ENCODE data around the gene PEAK1.

Gene PEAK1

DNA sequence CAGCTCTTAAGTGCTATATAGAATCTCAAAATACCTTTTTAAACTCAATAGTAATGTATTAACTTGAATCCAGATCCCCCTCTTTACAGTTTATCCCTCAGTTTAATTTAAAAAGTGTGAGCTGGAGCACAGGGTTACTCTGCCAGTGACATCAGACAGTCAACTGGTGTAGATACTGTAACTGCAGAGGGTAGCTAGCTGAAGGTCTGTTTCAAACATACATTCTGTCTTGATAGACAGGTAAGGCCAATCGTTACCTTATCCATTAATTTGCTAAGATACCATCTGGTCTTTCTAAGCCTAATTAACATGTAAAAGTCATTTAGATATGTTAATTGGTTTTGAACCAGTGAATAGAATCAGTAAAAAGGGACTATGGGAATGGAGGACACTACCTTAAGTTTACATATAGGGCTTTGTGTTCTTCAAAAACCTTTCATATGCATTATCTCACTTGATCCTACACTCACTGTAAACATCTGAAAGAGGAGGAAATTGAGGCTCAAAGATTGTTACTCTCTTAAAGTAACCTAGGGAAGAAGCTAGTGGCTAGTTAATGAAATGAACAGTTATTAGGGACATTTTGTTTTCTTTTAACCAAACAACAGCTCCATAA is 289.5 kb downstream of the PEAK1 start:
- no peak for DNase-seq (ENCODE audit: low read depth)
- TF ChIP-seq, protein P1, sequence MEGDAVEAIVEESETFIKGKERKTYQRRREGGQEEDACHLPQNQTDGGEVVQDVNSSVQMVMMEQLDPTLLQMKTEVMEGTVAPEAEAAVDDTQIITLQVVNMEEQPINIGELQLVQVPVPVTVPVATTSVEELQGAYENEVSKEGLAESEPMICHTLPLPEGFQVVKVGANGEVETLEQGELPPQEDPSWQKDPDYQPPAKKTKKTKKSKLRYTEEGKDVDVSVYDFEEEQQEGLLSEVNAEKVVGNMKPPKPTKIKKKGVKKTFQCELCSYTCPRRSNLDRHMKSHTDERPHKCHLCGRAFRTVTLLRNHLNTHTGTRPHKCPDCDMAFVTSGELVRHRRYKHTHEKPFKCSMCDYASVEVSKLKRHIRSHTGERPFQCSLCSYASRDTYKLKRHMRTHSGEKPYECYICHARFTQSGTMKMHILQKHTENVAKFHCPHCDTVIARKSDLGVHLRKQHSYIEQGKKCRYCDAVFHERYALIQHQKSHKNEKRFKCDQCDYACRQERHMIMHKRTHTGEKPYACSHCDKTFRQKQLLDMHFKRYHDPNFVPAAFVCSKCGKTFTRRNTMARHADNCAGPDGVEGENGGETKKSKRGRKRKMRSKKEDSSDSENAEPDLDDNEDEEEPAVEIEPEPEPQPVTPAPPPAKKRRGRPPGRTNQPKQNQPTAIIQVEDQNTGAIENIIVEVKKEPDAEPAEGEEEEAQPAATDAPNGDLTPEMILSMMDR (conservative IDR thresholded peaks at IDR 0.05; ENCODE audit: low read depth, low read length) = no peak
- no peak overlapping the region for H3K4me3 ChIP-seq (ENCODE audit: low read length)

DNA sequence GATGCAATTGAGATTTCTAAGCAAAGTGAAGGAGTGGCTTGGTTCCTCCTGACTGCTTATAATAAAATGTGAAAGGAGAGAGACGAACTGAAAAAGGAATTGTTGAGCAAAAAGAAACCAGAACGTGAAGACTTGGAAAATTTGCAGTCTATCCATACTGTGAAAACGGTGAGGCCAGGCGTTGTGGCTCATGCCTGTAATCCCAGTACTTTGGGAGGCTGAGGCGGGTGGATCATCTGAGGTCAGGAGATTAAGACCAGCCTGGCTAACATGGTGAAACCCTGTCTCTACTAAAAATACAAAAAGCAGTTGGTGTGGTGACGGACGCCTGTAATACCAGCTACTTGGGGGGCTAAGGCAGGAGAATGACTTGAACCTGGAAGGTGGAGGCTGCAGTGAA is 292.3 kb downstream of the PEAK1 start:
- no peak overlapping the region for H3K4me3 ChIP-seq (ENCODE audit: low read length)
- no peak for DNase-seq (ENCODE audit: low read depth)
- TF ChIP-seq, protein P1 (conservative IDR thresholded peaks at IDR 0.05; ENCODE audit: low read depth, low read length) = no peak

DNA sequence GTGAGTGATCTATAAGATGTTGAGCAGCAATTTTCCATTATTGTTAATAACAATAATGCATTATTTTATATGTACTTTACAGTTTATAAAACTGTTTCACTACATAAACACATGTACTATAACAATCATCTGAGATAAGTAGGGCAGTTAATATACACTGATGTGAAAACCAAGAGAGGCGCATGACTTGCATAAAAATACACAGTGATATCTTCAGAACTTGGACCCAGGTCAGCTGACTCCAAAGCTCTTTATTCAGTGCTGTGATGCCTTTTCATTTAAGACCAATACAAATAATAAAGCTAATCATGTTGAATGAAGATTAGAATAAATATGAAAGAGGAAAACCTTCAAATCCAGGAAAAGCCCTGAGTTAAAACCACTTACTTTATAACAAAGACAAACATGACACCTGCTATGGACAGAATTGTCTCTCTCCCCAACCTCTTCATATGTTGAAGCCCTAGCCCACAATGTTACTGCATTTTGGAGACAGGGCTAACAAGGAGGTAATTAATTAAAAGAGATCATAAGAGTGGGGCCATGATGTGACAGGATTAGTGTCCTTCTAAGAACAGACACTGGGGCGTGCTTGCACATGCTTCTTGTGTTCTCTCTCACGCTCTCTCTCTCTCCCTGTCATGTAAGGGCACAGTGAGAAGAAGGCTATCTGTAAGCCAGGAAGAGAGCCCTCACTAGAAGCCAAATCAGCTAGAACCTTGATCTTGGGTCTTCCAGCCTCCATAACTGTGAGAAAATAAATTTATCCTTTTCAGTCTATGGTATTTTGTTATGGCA is 293.2 kb downstream of the PEAK1 start:
- no peak for DNase-seq (ENCODE audit: low read depth)
- TF ChIP-seq, protein P1 (conservative IDR thresholded peaks at IDR 0.05; ENCODE audit: low read depth, low read length) = no peak
- H3K4me3 ChIP-seq (ENCODE audit: low read length) = no peak overlapping the region

DNA sequence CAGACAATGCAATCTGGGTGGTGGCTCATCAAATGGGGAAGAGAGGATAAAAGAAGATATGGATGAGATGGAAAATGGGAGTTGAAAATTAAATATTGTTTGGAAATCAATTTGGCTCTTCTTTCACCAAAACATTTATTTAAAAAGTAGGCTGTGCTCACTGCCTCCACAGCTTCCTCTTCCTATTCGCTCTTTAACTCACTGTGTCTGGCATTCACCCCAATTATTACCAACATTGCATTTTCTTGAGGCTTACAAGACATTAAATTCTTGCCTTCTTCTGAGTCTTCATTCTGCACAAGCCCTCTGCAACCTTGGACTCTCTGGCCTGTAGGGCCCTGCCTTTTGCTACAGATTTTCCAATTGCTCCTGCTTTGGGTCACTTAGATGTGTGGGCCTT is 296.1 kb downstream of the PEAK1 start:
- TF ChIP-seq, protein P1 (conservative IDR thresholded peaks at IDR 0.05; ENCODE audit: low read depth, low read length) = no peak
- H3K4me3 ChIP-seq (ENCODE audit: low read length) = no peak overlapping the region
- no peak for DNase-seq (ENCODE audit: low read depth)

DNA sequence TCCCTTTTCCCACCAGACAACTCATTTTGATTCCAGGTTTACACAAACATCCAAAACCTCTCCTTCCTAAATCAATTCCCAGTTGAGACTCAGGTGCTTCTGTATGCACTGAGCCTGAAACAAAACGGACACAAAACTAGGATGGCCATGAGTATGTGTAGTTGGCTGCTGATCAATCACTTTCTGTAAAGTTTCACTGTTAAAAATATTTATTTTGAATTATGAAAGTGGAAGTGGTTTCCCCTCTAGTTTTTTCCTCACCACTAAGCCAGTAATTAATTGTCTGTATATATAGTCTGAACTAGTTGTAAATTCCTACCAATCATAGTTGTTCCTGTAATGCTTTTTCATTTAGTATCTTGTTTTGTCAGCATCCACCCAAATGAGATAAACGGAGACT is 297.3 kb downstream of the PEAK1 start:
- TF ChIP-seq, protein P1 (conservative IDR thresholded peaks at IDR 0.05; ENCODE audit: low read depth, low read length) = no peak
- no peak overlapping the region for H3K4me3 ChIP-seq (ENCODE audit: low read length)
- DNase-seq (ENCODE audit: low read depth) = no peak

DNA sequence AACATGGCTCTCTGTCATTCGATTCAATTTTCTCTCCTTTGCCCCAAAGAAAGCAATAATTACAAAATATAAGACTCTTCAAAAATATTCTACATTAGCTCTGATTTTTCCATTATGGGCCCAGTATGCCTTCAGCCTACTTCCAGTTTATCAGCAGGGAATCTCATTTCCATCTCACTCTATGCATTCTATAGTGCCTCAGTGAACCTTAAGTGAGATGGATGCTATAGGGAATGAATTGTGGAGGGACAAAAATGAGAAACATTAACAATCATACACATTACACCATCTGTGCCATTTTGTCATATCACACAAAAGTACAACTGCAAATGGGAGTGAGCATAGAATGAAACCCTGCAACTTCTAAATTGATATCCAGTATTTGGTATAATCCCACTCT is 298.3 kb downstream of the PEAK1 start:
- TF ChIP-seq, protein P1 (conservative IDR thresholded peaks at IDR 0.05; ENCODE audit: low read depth, low read length) = no peak
- H3K4me3 ChIP-seq (ENCODE audit: low read length) = no peak overlapping the region
- no peak for DNase-seq (ENCODE audit: low read depth)

DNA sequence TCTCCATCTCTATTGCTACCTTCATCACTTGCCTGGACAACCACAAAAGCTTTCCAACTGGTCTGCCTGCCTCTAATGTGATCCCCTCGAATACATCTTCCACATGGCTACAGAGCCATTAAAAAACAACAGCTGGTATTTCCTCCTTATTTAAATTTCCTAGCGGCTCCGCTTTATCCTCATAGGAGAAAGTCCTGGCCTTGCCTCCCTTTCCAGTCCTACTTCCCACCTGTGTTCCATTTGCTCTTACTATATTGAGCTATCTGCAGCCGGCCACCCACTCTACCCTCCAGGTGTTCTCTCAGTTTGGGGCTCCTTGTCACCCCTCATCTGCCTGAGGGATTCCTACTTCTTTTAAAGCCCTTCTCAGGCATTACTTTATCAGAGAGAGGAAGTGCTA is 299.3 kb downstream of the PEAK1 start:
- TF ChIP-seq, protein P1 (conservative IDR thresholded peaks at IDR 0.05; ENCODE audit: low read depth, low read length) = no peak

More for the DNA sequence above, 299.3 kb downstream of the PEAK1 start:
- no peak overlapping the region for H3K4me3 ChIP-seq (ENCODE audit: low read length)
- DNase-seq (ENCODE audit: low read depth) = no peak
